Bronchial epithelial cell (primary cell): ENCODE data around the gene NOL6. TPM values are rescaled to one million over a fixed set of nuclear protein-coding genes. Genes with fewer than 3 reads are reported as not detected.
"Not testable (repeated sequence)": the region's sequence is repeated elsewhere in the genome, so short reads cannot be mapped to it uniquely, and the experiment has no call there.

Experiments used
- DNase-seq: peaks from one replicate; pipeline ENCODE4 v3.0.0-alpha.2; 2010; ENCODE audit warnings: low read depth
- FAIRE-seq: peaks from 2 replicates; lab custom pipeline; 2011; peaks lifted over from hg19 to GRCh38; lab: Jason Lieb, UNC
- H3K27me3 ChIP-seq: 2 replicates; pipeline ENCODE4 v1.5.1; 2011; ENCODE audit warnings: low read length; ENCODE audit not compliant: control insufficient read depth, insufficient read depth
- H3K36me3 ChIP-seq: 2 replicates; pipeline ENCODE4 v1.5.1; 2011; ENCODE audit warnings: low read length; ENCODE audit not compliant: control insufficient read depth, insufficient read depth
- H3K4me3 ChIP-seq: 2 replicates; pipeline ENCODE4 v1.5.1; 2011; ENCODE audit warnings: mild to moderate bottlenecking, low read depth, low read length, control low read depth
- CTCF ChIP-seq: IDR thresholded peaks from 2 replicates; pipeline ENCODE4 v1.5.1; 2011; ENCODE audit warnings: mild to moderate bottlenecking, moderate library complexity, low read length, control low read depth, inconsistent platforms; ENCODE audit not compliant: insufficient read depth, severe bottlenecking
- total RNA-seq: library from RNA; depleted of rRNA; stranded (reverse); fragments of >200 nt; gene quantifications from 2 replicates; pipeline ENCODE4 v1.2.1, GENCODE V29; 2014

Gene NOL6
- 21.0 and 35.3 TPM in 2 replicates for total RNA-seq

DNA sequence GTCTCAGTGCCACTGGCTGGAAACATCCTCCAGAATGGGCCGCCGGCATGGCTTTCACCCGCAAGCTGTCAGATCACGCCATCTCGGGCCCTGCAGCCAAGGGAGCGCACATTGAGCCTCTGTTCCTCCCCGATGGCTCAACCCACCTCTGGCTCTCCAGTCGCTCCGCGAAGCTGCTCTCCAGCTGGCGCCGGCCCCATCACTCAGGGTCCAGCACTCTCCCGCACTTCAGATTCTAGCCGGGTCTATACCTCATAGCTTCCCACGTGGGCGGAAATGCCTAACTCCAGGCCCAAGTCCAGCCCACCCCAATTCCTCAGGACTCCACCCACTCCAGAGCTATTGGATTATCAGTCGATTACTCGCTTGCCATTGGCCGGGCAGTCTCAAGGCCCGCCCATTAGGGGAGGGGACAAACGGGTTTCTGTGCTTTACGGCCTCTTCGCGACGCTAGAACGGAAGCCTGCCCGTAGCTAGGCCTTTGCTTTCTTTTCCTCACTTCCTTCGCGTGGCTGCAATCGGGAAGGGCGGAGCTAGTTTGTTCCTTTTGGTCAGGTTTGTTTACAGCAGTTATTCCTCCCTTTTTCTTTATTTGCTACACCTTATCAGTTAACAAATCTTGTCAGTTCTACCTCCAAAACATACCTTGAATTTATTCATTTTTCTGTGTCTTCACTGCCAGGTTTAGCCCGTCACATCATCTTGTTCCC, at the start of gene NOL6:
Gene NOL6 (minus strand): TSS at position 282 of the 710 bp plus-strand sequence. CDS start 82 bp downstream, at position 200.
- DNase-seq (peak; percentile 98), FAIRE-seq (peak; percentile 75)
- H3K4me3 ChIP-seq = peak within 1 kb of the TSS; percentile 82
- H3K27me3 ChIP-seq = no peaks in the 10 kb centered on the region
- H3K36me3 ChIP-seq = peaks cover 12% of the 10 kb centered on the region
- TF ChIP-seq CTCF = no peak

DNA sequence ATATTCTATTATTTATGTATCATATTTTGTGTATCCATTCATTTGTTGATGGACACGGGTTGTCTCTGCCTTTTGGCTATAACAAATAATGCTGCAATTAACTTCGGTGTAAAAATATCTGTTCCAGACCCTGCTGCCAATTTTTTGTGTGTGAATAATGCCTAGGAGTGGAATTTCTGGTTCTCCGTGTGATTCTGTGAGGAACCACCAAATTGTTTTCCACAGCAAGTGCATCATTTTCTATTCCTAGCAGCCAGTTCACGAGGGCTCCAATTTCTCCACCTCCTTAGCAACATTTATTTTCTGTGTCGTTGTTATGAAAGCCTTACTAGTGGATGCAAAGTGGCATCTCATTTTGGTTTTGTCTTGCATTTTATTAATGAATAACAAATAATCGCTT, 48.1 kb upstream of the NOL6 start:
- not testable (repeated sequence) for H3K4me3 ChIP-seq, H3K36me3 ChIP-seq, FAIRE-seq, H3K27me3 ChIP-seq, DNase-seq

- not testable (repeated sequence) for H3K4me3 ChIP-seq, H3K27me3 ChIP-seq, H3K36me3 ChIP-seq, FAIRE-seq
- DNase-seq = peak; percentile 95
Measured at GRCh38 chr9:33517934-33518577, 44.3 kb upstream of the NOL6 start.

DNA sequence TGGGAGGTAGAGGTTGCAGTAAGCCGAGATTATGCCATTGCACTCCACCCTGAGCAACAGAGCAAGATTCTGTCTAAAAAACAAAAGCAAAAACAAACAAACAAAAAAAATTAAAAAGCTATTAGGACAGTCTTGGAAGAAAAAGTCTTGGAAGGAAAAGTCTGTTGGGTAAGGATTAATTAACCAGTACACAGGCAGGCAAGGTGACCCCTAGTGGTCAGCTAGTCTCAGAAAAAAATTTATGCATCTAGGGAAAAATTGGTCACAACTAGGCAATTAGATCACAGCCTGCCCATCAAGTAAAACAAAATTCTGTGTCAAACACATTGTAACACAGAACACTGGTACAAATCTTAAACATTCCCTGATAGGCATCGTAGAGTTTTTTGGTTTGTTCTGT, 43.6 kb upstream of the NOL6 start:
- FAIRE-seq (no peak), DNase-seq (peak; percentile 59)
- H3K36me3 ChIP-seq = no peaks in the 10 kb centered on the region
- no peaks in the 10 kb centered on the region for H3K27me3 ChIP-seq
- H3K4me3 ChIP-seq = no peak overlapping the region
- peak; percentile 52 for TF ChIP-seq CTCF

DNA sequence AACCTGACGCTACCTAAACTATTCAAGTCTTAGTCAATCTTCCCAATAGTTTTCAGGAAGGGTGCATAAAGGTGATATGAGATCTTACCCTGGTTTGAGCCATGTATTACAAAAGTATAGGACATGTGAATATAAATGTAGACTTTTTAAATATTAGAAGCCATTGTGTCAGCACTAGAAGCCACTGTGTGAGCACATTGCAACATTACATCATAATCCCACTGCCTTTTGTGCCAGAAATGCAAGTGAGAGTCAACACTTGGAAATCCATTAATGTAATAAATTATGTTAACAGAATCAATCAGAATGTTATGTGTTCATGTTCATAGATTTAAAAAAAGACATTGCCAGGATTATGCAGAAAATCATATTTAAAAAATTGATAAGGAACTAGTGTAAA, 42.7 kb upstream of the NOL6 start:
- not testable (repeated sequence) for H3K27me3 ChIP-seq, DNase-seq, H3K4me3 ChIP-seq, FAIRE-seq, H3K36me3 ChIP-seq

DNA sequence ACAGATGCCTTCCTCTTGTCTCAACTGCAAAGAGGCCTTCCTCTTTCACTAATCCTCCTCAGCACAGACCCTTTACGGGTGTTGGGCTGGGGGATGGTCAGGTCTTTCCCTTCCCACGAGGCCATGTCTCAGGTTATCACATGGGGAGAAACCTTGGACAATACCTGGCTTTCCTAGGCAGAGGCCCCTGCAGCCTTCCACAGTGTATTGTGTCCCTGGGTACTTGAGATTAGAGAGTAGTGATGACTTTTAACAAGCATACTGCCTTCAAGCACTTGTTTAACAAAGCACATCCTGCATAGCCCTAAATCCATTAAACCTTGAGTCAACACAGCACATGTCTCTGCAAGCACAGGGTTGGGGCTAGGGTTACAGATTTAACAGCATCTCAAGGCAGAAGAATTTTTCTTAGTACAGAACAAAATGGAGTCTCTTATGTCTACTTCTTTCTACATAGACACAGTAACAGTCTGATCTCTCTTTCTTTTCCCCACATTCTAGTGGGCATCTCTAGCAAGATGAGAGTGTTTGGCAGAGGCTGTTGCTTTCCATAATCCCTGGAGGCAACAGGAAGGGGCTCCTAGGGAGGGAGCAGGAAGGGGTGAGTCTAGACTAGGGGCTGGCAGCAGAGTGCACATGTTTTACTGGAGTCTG, 41.7 kb upstream of the NOL6 start:
- not testable (repeated sequence) for FAIRE-seq
- peak; percentile 53 for DNase-seq

GRCh38 chr9:33512535-33512934, 38.8 kb upstream of the NOL6 start:
- H3K27me3 ChIP-seq, FAIRE-seq, H3K4me3 ChIP-seq, H3K36me3 ChIP-seq, DNase-seq: not testable (repeated sequence)

More for the DNA sequence above, 41.7 kb upstream of the NOL6 start:
- not testable (repeated sequence) for H3K4me3 ChIP-seq, H3K27me3 ChIP-seq, H3K36me3 ChIP-seq

GRCh38 chr9:33511184-33511517, 37.4 kb upstream of the NOL6 start:
- H3K36me3 ChIP-seq, DNase-seq, FAIRE-seq: not testable (repeated sequence)

More at GRCh38 chr9:33511184-33511517, 37.4 kb upstream of the NOL6 start:
- H3K4me3 ChIP-seq = peak overlapping the region; percentile 69
- H3K27me3 ChIP-seq = not testable (repeated sequence)
